OCI-LY3 (cell line): ENCODE data around the gene C6orf15.

ENCODE experiments used
- CTCF ChIP-seq: fragments of 200-600, 300-600 bp; sonication (generic); IDR thresholded peaks from 2 replicates; pipeline ENCODE4 v1.5.1; 2014; ENCODE audit warnings: antibody characterized with exemption, low read length, low read depth
- EZH2phosphoT487 ChIP-seq: fragments of 200-600 bp; shearing (Covaris generic); IDR thresholded peaks from 2 replicates; pipeline ENCODE4 v1.6.1; 2018; ENCODE audit warnings: antibody characterized with exemption, mixed run types, low read depth

DNA sequence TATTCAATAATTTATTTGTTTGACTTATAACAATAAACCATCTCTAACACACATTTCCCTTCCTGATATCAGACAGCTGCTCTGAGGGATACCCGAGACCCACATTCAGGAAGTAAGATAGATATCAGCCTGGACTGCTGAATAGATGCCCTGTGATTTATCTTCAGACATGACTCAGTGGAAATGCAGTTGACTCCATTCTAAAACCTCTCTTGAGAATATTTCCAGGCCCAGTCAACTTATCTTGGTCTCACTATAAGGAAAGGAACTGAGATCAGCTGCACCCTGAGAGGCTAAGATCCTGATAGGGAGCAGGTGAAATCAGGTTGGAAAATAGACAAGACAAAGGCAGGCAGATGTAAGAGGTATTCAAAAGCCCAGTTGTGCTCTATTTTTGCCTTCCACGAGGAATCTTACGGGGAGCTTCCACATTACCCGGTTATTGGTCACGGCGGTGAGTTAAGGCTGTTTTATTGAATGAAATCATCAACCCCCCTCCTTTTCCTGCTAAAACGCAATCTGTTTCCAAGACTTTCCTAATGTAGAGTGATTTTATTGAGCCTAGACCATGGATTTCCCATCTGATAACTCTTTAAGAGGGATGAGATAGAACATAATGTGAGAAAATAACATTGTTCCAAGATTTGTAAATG, 25.5 kb downstream of the C6orf15 start:
- TF ChIP-seq CTCF, result no peak
- TF ChIP-seq EZH2phosphoT487, result no peak
